OCI-LY1 (cell line): ENCODE results near the gene VEPH1.

Experiments used
- EZH2 ChIP-seq: fragments of 200-600 bp; sonication (generic), shearing (Covaris generic); IDR thresholded peaks from 2 replicates; pipeline ENCODE4 v1.8.0; 2017; ENCODE audit warnings: borderline replicate concordance, mixed run types, mild to moderate bottlenecking, antibody characterized with exemption, low read length, moderate library complexity, mixed read lengths
- TF ChIP-seq, protein P1 (sequence below): fragments of 200-600 bp; sonication (generic), shearing (Covaris generic); IDR thresholded peaks from 2 replicates; pipeline ENCODE4 v1.5.1; 2017; ENCODE audit warnings: mild to moderate bottlenecking, antibody characterized with exemption, low read length, moderate library complexity, mixed read lengths

DNA sequence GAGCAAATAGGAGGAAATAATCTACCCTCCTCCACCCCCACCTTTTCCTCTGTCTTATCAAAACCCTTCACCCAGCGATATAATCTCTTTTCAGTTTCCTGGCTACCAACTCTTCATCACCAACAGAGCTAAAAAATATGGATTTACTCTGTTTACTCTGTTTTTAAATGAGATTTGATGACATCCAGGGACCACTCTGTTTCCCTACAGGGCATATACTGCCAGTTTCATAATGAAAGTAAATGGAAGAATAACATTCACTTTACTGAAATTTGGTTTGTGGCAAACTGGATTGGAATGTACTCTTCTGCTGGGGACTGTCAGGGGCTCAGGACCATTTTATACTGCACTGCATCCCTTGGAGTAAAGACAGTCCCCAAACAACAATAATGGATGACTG lies 146.7 kb downstream of the VEPH1 start:
- TF ChIP-seq, protein P1, sequence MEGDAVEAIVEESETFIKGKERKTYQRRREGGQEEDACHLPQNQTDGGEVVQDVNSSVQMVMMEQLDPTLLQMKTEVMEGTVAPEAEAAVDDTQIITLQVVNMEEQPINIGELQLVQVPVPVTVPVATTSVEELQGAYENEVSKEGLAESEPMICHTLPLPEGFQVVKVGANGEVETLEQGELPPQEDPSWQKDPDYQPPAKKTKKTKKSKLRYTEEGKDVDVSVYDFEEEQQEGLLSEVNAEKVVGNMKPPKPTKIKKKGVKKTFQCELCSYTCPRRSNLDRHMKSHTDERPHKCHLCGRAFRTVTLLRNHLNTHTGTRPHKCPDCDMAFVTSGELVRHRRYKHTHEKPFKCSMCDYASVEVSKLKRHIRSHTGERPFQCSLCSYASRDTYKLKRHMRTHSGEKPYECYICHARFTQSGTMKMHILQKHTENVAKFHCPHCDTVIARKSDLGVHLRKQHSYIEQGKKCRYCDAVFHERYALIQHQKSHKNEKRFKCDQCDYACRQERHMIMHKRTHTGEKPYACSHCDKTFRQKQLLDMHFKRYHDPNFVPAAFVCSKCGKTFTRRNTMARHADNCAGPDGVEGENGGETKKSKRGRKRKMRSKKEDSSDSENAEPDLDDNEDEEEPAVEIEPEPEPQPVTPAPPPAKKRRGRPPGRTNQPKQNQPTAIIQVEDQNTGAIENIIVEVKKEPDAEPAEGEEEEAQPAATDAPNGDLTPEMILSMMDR: no peak
- no peak for TF ChIP-seq EZH2
